ENCODE results near the gene ABTB2. TPM values are rescaled to one million over a fixed set of nuclear protein-coding genes. Genes with fewer than 3 reads are reported as not detected.

Gene ABTB2
- total and polyA plus RNA-seq, 7 donors: 4.5 to 24.7 (median 18.5) TPM

- whole genome bisulfite sequencing, 3 donors: 87 to 94% (median 93%) methylated on average over 7 of the region's 7 CpGs
- ATAC-seq (no peak), DNase-seq (no peak)
- no peaks in the 10 kb centered on the region for H3K36me3 ChIP-seq (ENCODE audit: insufficient read depth in 1 of 2, low read depth in 1 of 2)
- H3K27me3 ChIP-seq (ENCODE audit: insufficient read depth in 3 of 3, low read length in 2 of 3): no peaks in the 10 kb centered on the region
- no peak for TF ChIP-seq CTCF (IDR thresholded peaks at IDR 0.05)
- no peaks in the 10 kb centered on the region for H3K9me3 ChIP-seq
- H3K27ac ChIP-seq: no peak overlapping the region
- H3K4me3 ChIP-seq: no peak overlapping the region
- H3K4me1 ChIP-seq: peaks cover 26% of the 10 kb centered on the region
- intact Hi-C loops (cut with DNase I): no loop called here
These were observed 20.8 kb downstream of the ABTB2 start for GRCh38 chr11:34337016-34337415.

- H3K4me3 ChIP-seq: no peak overlapping the region
- DNase-seq (no peak), ATAC-seq (no peak)
- no peaks in the 10 kb centered on the region for H3K9me3 ChIP-seq
- WGBS, 3 donors: 53 to 70% (median 60%) methylated on average over 5 of the region's 5 CpGs
- H3K27me3 ChIP-seq (ENCODE audit: insufficient read depth in 3 of 3, low read length in 2 of 3): no peaks in the 10 kb centered on the region
- no peaks in the 10 kb centered on the region for H3K36me3 ChIP-seq (ENCODE audit: insufficient read depth in 1 of 2, low read depth in 1 of 2)
- intact Hi-C loops (cut with DNase I): no loop called here
- H3K4me1 ChIP-seq: peaks cover 29% of the 10 kb centered on the region
- TF ChIP-seq CTCF (IDR thresholded peaks at IDR 0.05): no peak
- H3K27ac ChIP-seq: no peak overlapping the region
These were observed 22.0 kb downstream of the ABTB2 start for GRCh38 chr11:34335801-34336200.

- ATAC-seq (no peak), DNase-seq (no peak)
- intact Hi-C loops (cut with DNase I): no loop called here
- no peaks in the 10 kb centered on the region for H3K9me3 ChIP-seq
- no peaks in the 10 kb centered on the region for H3K36me3 ChIP-seq (ENCODE audit: insufficient read depth in 1 of 2, low read depth in 1 of 2)
- no peak overlapping the region for H3K27ac ChIP-seq
- peaks cover 32% of the 10 kb centered on the region for H3K4me1 ChIP-seq
- 77 to 89% (median 83%) methylated on average over 2 of the region's 2 CpGs for WGBS, 3 donors
- H3K27me3 ChIP-seq (ENCODE audit: insufficient read depth in 3 of 3, low read length in 2 of 3): no peaks in the 10 kb centered on the region
- no peak for TF ChIP-seq CTCF (IDR thresholded peaks at IDR 0.05)
- H3K4me3 ChIP-seq: no peak overlapping the region
These were observed 22.5 kb downstream of the ABTB2 start for GRCh38 chr11:34335331-34335730.

- Histone ChIP-seq H3K27ac (no peak overlapping the region), H3K36me3 (ENCODE audit: insufficient read depth in 1 of 2, low read depth in 1 of 2) (no peaks in the 10 kb centered on the region), H3K4me3 (no peak overlapping the region), H3K27me3 (ENCODE audit: insufficient read depth in 3 of 3, low read length in 2 of 3) (no peaks in the 10 kb centered on the region), H3K4me1 (peaks cover 38% of the 10 kb centered on the region), H3K9me3 (no peaks in the 10 kb centered on the region)
- ATAC-seq (no peak), DNase-seq (no peak)
- no peak for TF ChIP-seq CTCF (IDR thresholded peaks at IDR 0.05)
- intact Hi-C loops (cut with DNase I): no loop called here
- 53 to 65% (median 53%) methylated on average over 3 of the region's 3 CpGs for WGBS, 3 donors
These were observed 24.0 kb downstream of the ABTB2 start for GRCh38 chr11:34333787-34334186.

GRCh38 chr11:34332524-34332923 lies 25.3 kb downstream of the ABTB2 start:
- ATAC-seq (no peak), DNase-seq (no peak)
- no peak for TF ChIP-seq CTCF (IDR thresholded peaks at IDR 0.05)
- intact Hi-C loops (cut with DNase I): no loop called here
- H3K27ac ChIP-seq: no peak overlapping the region
- peaks cover 42% of the 10 kb centered on the region for H3K4me1 ChIP-seq
- no peaks in the 10 kb centered on the region for H3K36me3 ChIP-seq (ENCODE audit: insufficient read depth in 1 of 2, low read depth in 1 of 2)
- no peak overlapping the region for H3K4me3 ChIP-seq
- no peaks in the 10 kb centered on the region for H3K9me3 ChIP-seq
- H3K27me3 ChIP-seq (ENCODE audit: insufficient read depth in 3 of 3, low read length in 2 of 3): no peaks in the 10 kb centered on the region
- 66 to 79% (median 75%) methylated on average over 3 of the region's 3 CpGs for WGBS, 3 donors

Measured in psoas muscle (tissue), 8 donors.